ENCODE data around the gene ODF2. TPM values are rescaled to one million over a fixed set of nuclear protein-coding genes. Genes with fewer than 3 reads are reported as not detected.
"Not testable (repeated sequence)": the region's sequence is repeated elsewhere in the genome, so short reads cannot be mapped to it uniquely, and the experiment has no call there.

The ODF2 gene
- total and polyA plus RNA-seq, 9 donors: 9.7 to 26.5 (median 20.3) TPM

DNA sequence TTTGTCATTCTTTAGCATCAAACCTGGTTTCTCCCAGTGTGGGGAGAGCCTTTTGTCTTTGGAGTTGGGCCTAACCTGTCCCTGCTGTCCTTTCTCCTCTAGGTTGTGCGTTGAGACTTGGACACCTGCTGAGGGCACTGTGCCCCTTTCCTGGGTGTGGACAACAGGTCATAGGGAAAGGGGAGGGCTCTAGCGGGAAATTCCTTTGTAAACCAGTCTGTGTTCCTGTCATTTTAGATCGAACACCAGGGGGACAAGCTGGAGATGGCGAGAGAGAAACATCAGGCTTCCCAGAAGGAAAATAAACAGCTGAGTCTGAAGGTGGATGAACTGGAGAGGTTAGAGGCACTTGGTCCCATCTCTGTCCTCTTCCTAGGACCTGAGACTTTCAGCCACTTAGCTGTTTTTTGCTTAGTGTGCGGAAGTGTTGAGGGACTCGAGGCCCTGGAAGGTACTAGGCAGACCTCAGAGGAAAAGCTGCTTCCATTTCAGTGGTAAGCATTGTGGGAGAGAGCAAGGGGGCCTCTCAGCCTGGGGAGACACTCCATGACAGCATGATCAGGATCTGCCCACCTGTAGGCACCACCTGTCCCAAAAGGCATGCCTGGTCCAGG, 40.1 kb downstream of the ODF2 start:
- TF ChIP-seq EP300 (IDR thresholded peaks at IDR 0.05): no peak
- TF ChIP-seq, protein P1, sequence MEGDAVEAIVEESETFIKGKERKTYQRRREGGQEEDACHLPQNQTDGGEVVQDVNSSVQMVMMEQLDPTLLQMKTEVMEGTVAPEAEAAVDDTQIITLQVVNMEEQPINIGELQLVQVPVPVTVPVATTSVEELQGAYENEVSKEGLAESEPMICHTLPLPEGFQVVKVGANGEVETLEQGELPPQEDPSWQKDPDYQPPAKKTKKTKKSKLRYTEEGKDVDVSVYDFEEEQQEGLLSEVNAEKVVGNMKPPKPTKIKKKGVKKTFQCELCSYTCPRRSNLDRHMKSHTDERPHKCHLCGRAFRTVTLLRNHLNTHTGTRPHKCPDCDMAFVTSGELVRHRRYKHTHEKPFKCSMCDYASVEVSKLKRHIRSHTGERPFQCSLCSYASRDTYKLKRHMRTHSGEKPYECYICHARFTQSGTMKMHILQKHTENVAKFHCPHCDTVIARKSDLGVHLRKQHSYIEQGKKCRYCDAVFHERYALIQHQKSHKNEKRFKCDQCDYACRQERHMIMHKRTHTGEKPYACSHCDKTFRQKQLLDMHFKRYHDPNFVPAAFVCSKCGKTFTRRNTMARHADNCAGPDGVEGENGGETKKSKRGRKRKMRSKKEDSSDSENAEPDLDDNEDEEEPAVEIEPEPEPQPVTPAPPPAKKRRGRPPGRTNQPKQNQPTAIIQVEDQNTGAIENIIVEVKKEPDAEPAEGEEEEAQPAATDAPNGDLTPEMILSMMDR (IDR thresholded peaks at IDR 0.05): no peak
- no peak for TF ChIP-seq POLR2A (IDR thresholded peaks at IDR 0.05)
- Histone ChIP-seq H3K27ac (no peak overlapping the region), H3K4me3 (no peak overlapping the region), H3K27me3 (no peaks in the 10 kb centered on the region), H3K36me3 (no peaks in the 10 kb centered on the region), H3K4me1 (ENCODE audit: insufficient read depth) (no peaks in the 10 kb centered on the region), H3K9me3 (no peaks in the 10 kb centered on the region)
- WGBS, 3 donors: 81 to 83% (median 83%) methylated on average over 6 of the region's 6 CpGs
- intact Hi-C loops (cut with DNase I): no loop called here
- no peak for DNase-seq

DNA sequence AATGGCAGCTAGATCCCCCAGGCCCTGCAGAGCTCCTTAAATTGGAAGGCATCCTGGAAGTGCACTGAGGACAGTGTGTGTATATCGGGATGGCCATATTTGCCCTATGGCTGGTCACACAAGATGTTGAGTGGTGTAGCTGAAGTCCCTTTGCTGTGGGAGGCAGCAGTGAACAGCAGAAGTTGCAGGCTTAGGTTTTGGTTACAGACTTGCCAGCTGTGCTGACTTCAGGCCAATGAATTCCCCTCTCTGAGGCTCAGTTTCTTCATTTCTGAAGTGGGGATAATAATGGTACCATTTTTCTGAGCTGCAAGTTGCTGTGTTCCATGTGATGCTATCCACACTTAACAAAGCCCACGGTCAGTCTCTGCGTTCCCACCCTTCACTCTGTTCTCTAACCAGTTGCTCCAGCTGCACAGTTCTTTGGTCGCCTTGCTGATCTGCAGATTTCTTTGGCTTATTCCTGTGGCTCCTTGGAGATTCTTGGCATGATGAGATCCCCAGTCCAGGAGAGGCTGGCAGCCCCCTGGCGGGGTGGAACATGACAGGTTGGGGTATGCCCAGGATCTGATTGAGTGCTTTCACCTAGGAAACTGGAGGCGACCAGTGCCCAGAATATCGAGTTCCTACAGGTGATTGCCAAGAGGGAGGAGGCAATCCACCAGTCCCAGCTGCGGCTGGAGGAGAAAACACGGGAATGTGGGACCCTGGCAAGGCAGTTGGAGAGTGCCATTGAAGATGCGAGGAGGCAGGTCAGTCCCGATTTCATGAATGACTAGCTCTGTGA, 42.2 kb downstream of the ODF2 start:
- no peak overlapping the region for H3K27ac ChIP-seq
- 89 to 92% (median 91%) methylated on average over 11 of the region's 11 CpGs for WGBS, 3 donors
- no peaks in the 10 kb centered on the region for H3K27me3 ChIP-seq
- H3K4me3 ChIP-seq: no peak overlapping the region
- H3K36me3 ChIP-seq: no peaks in the 10 kb centered on the region
- no peaks in the 10 kb centered on the region for H3K4me1 ChIP-seq (ENCODE audit: insufficient read depth)
- no peak for TF ChIP-seq POLR2A (IDR thresholded peaks at IDR 0.05)
- TF ChIP-seq, protein P1 (IDR thresholded peaks at IDR 0.05): no peak
- TF ChIP-seq EP300 (IDR thresholded peaks at IDR 0.05): no peak
- H3K9me3 ChIP-seq: no peaks in the 10 kb centered on the region
- intact Hi-C loops (cut with DNase I): no loop called here
- no peak for DNase-seq

DNA sequence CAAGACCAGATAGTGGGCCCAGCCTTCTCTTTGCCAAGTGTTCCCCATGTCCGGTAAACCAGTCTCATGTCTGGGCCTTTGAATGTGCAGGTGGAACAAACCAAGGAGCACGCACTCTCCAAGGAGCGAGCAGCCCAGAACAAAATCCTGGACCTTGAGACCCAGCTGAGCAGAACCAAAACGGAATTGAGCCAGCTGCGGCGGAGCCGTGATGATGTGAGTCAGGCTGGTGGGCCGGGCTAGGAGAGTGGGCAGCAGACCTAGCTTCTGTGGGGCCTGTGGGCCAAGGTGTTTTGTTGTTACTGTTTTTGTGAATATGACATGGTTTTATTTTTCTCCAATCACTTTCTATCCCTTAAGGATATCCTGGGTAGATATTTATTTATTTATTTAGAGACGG, 43.1 kb downstream of the ODF2 start:
- no peak overlapping the region for H3K4me3 ChIP-seq
- TF ChIP-seq POLR2A (IDR thresholded peaks at IDR 0.05) (no peak), EP300 (IDR thresholded peaks at IDR 0.05) (no peak)
- TF ChIP-seq, protein P1 (IDR thresholded peaks at IDR 0.05): no peak
- H3K4me1 ChIP-seq (ENCODE audit: insufficient read depth): peaks cover 3% of the 10 kb centered on the region
- H3K27me3 ChIP-seq: no peaks in the 10 kb centered on the region
- no peak overlapping the region for H3K27ac ChIP-seq
- no peak for DNase-seq
- intact Hi-C loops (cut with DNase I): no loop called here
- no peaks in the 10 kb centered on the region for H3K36me3 ChIP-seq
- no peaks in the 10 kb centered on the region for H3K9me3 ChIP-seq
- 93 to 96% (median 93%) methylated on average over 9 of the region's 9 CpGs for whole genome bisulfite sequencing, 3 donors

DNA sequence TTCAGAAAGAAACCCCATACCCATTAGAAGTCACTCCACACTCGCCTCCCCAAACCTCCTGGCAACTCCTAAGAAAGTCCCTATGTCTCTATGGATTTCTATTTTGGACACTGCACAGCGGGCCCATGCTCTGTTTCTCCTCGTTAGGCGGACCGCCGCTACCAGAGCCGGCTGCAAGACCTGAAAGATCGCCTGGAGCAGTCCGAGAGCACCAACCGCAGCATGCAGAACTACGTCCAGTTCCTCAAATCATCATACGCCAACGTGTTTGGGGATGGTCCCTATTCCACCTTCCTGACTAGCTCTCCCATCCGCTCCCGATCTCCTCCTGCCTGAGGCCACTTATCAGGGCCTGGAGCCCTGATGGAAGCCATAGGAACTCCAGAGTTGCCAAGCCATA, 44.1 kb downstream of the ODF2 start:
- DNase-seq: no peak
- no peak for TF ChIP-seq EP300 (IDR thresholded peaks at IDR 0.05)
- no peak for TF ChIP-seq POLR2A (IDR thresholded peaks at IDR 0.05)
- TF ChIP-seq, protein P1 (IDR thresholded peaks at IDR 0.05): no peak
- Histone ChIP-seq H3K4me1 (ENCODE audit: insufficient read depth) (peaks cover 3% of the 10 kb centered on the region), H3K27me3 (no peaks in the 10 kb centered on the region), H3K36me3 (no peaks in the 10 kb centered on the region), H3K27ac (no peak overlapping the region), H3K9me3 (no peaks in the 10 kb centered on the region), H3K4me3 (no peak overlapping the region)
- WGBS, 3 donors: 92 to 95% (median 93%) methylated on average over 15 of the region's 15 CpGs
- intact Hi-C loops (cut with DNase I): loop anchor here in 2 of 4 donors (5.0 kb wide), 2 partner anchors 43 to 47 kb away; partner anchors contain the start of gene ODF2 (in 1 of the 2)

DNA sequence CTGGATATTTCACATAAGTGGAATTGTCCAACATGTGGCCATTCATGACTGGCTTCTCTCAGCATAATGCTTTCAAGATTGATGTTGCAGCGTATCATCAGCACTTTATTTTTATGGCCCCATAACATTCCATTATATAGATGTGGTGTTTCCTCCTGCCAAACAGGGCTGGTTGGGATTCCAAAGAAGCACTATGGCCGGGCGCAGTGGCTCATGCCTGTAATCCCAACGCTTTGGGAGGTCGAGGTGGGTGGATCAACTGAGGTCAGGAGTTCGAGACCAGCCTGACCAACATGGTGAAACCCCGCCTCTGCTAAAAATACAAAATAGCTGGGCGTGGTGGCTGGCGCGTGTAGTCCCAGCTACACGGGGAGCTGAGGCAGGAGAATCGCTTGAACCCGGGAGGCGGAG, 47.6 kb downstream of the ODF2 start:
- H3K36me3 ChIP-seq; H3K27me3 ChIP-seq; H3K4me1 ChIP-seq (ENCODE audit: insufficient read depth); H3K9me3 ChIP-seq; DNase-seq: not testable (repeated sequence)
- H3K27ac ChIP-seq: peak overlapping the region in 1 of 2 donors; percentile 50
- peak overlapping the region; percentile 95 for H3K4me3 ChIP-seq
- 47 to 55% (median 55%) methylated on average over 14 of the region's 14 CpGs for WGBS, 3 donors
- intact Hi-C loops (cut with DNase I): loop anchor here in 2 of 4 donors (5.0 kb wide), 2 partner anchors 44 to 46 kb away; partner anchors contain the start of gene ODF2 (in 1 of the 2)

Measured in ovary (tissue), 9 donors.